Parathyroid adenoma (tissue), 2 donors: Measurements from ENCODE around the gene EN2.

ENCODE experiments used
- H2AFZ ChIP-seq: fragments of 300-600 bp; sonication (generic); one replicate; pipeline ENCODE4 v1.7.0; 2017; ENCODE audit warnings: antibody characterized with exemption, mild to moderate bottlenecking
- H3K27ac ChIP-seq: fragments of 300-600 bp; sonication (generic); one replicate; pipeline ENCODE4 v1.7.0; 2017
- H3K27me3 ChIP-seq: fragments of 300-600 bp; sonication (generic); one replicate; pipeline ENCODE4 v1.7.0; 2017; ENCODE audit warnings: low read length; ENCODE audit not compliant: control insufficient read depth, insufficient read depth
- H3K36me3 ChIP-seq: fragments of 300-600 bp; sonication (generic); one replicate; pipeline ENCODE4 v1.7.0; 2017; ENCODE audit warnings: low read length; ENCODE audit not compliant: control insufficient read depth, insufficient read depth
- H3K4me1 ChIP-seq: fragments of 300-600 bp; sonication (generic); one replicate; pipeline ENCODE4 v1.7.0; 2017; ENCODE audit warnings: control low read depth
- H3K4me2 ChIP-seq: fragments of 300-600 bp; sonication (generic); one replicate; pipeline ENCODE4 v1.7.0; 2017; ENCODE audit warnings: low read length
- H3K4me3 ChIP-seq: fragments of 300-600 bp; sonication (generic); one replicate; pipeline ENCODE4 v1.7.0; 2017; ENCODE audit warnings: low read depth, low read length
- H3K79me2 ChIP-seq: fragments of 300-600 bp; sonication (generic); one replicate; pipeline ENCODE4 v1.7.0; 2017; ENCODE audit warnings: control low read depth
- H3K9ac ChIP-seq: fragments of 300-600 bp; sonication (generic); one replicate; pipeline ENCODE4 v1.7.0; 2017; ENCODE audit warnings: mild to moderate bottlenecking
- H3K9me3 ChIP-seq: fragments of 300-600 bp; sonication (generic); one replicate; pipeline ENCODE4 v1.7.0; 2017; ENCODE audit warnings: low read length; ENCODE audit not compliant: control insufficient read depth
- TF ChIP-seq, protein P1 (sequence below): fragments of 300-600 bp; sonication (generic); IDR thresholded peaks from one replicate; pipeline ENCODE4 v1.7.0; 2017; ENCODE audit warnings: antibody characterized with exemption, mild to moderate bottlenecking
- donor health status: primary hyperparathyroidism.

The EN2 gene

DNA sequence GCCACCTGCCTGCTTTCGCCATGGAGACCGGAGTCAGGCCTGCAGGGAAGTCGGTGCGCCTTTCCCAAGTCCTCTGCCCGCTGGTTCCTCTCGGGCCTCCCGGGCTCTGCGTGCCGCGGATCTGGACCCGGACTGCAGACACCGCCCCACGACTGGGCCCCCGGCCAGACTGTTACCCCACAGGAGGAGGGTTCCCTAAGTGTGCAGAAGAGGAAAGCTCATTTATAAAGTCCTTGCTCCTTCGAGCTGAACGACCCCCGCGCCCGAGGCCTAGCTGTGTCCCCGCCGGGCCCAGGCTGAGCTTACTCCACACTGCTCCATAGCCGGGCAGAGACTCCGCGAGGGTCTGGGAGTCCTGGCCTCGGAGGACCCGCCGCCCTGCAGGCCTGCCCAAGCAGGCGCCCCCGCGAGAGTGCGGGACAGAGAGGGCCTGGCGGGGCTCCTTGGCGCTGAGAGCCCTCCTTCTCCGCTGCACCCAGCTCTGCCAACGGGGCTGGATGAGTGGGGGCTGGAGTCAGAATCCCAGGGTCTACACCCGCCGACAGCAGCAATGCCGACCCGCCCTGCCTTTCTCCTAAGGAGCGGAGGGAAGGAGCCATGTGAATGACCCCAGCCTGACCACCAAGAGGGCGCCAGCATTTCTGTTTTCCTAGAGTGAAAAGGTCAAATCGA is 8.3 kb downstream of the EN2 start:
- Histone ChIP-seq H3K27ac (no peak overlapping the region), H3K27me3 (peaks cover 40% of the 10 kb centered on the region), H3K79me2 (no peaks in the 10 kb centered on the region), H2AFZ (no peak overlapping the region), H3K4me2 (no peak overlapping the region), H3K9ac (no peak overlapping the region), H3K9me3 (no peaks in the 10 kb centered on the region), H3K36me3 (no peaks in the 10 kb centered on the region), H3K4me1 (no peaks in the 10 kb centered on the region), H3K4me3 (no peak overlapping the region)
- TF ChIP-seq, protein P1, sequence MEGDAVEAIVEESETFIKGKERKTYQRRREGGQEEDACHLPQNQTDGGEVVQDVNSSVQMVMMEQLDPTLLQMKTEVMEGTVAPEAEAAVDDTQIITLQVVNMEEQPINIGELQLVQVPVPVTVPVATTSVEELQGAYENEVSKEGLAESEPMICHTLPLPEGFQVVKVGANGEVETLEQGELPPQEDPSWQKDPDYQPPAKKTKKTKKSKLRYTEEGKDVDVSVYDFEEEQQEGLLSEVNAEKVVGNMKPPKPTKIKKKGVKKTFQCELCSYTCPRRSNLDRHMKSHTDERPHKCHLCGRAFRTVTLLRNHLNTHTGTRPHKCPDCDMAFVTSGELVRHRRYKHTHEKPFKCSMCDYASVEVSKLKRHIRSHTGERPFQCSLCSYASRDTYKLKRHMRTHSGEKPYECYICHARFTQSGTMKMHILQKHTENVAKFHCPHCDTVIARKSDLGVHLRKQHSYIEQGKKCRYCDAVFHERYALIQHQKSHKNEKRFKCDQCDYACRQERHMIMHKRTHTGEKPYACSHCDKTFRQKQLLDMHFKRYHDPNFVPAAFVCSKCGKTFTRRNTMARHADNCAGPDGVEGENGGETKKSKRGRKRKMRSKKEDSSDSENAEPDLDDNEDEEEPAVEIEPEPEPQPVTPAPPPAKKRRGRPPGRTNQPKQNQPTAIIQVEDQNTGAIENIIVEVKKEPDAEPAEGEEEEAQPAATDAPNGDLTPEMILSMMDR: no peak

DNA sequence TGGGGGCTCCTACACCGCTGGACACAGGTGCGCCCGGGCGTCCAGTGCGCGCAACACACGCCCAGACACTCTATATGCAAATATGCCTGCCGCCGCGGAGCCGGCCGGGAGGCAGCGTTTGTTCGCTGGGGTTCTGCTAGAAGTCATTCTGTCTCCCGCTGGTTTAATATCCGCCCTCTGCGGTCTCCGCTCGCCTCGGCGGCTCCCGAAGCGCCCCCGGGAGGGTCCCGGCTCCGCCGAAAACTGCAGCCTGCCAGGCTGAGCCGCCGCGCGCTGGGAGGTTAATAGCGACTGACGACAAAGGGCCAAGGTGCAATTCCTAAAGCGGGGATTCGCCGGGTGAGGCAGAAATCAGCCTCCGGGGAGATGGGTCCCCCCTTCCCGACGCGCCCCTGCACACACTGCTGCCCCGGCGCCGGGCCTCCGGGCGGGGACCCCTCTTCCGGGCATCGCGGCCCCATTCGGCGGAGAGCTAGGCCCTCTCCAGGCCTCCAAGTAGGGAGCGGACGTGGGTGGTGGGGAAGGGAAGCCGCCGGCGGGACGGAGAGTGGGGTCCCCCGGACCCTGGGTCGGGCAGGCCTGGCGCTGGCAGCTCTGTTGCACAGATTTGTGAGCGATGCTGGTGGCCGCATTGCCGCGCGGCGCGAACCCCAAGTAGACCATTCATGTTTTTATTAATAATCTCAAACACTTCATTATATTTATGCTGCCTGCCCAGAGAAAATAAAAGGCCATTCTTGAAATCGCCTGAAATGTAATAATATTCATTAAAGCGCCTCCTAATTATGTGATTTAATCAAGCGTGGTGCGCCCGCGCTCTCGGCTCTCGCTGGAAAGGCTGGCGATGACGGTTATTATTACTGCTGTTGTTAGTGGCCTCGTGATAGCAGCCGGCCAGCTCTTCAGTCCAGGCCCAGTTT is 9.1 kb downstream of the EN2 start:
- TF ChIP-seq, protein P1: no peak

DNA sequence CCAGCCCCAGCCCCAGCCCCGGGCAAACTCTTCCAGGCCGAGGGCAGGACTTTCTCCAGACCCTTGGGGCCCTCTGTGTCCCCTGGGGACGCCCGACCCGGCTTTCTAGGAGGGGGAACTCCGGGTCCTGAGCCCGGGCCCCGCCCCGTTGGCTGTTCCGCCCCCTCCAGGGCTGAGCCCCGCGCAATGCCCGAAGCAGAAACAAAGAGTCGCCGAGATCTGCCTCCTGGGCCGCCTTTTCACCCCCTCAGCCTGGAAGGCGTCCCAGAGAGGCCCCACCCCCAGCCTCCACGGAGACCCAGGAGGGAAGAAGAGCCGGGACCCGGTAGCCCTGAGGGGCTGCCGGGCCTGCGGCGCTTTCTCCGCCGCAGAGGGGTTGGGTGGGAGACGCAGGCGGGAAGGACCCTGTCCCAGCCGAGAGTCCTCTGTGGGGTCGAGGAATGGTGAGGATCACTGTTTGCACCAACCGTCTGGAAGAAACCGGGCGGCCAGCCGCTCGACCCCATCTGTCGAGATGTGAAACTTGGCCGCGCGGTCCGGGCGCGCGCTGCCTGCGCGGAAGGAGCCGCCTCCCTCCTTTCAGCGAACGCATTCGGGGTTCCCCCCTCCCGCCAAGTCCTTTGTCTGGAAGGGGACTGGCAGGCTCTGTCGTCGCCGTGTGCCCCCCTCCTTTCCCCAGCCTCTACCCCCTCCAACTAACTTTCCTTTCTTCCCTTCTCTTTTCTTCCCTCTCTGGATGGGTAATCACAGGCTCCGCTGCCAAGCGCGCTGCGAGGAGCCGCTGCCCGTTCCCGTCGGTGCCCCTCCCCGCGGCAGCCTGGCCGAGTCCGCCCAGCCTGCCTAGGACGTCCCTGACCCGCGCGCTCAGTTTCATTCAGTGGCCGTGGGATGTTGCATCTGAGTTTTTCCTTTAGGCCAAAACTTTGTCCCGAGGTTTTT is 10.2 kb downstream of the EN2 start:
- no peaks in the 10 kb centered on the region for H3K9me3 ChIP-seq
- no peak overlapping the region for H2AFZ ChIP-seq
- TF ChIP-seq, protein P1: no peak
- H3K79me2 ChIP-seq: no peaks in the 10 kb centered on the region
- no peaks in the 10 kb centered on the region for H3K36me3 ChIP-seq
- H3K4me1 ChIP-seq: no peaks in the 10 kb centered on the region
- H3K4me2 ChIP-seq: peak overlapping the region; percentile 42
- peaks cover 37% of the 10 kb centered on the region for H3K27me3 ChIP-seq
- H3K27ac ChIP-seq: no peak overlapping the region
- H3K9ac ChIP-seq: no peak overlapping the region
- no peak overlapping the region for H3K4me3 ChIP-seq

More for the DNA sequence above, 9.1 kb downstream of the EN2 start:
- no peaks in the 10 kb centered on the region for H3K36me3 ChIP-seq
- no peaks in the 10 kb centered on the region for H3K79me2 ChIP-seq
- no peaks in the 10 kb centered on the region for H3K9me3 ChIP-seq
- H3K4me1 ChIP-seq: no peaks in the 10 kb centered on the region
- peaks cover 41% of the 10 kb centered on the region for H3K27me3 ChIP-seq
- no peak overlapping the region for H3K4me3 ChIP-seq
- H3K4me2 ChIP-seq: no peak overlapping the region
- no peak overlapping the region for H3K9ac ChIP-seq
- H2AFZ ChIP-seq: no peak overlapping the region
- no peak overlapping the region for H3K27ac ChIP-seq

DNA sequence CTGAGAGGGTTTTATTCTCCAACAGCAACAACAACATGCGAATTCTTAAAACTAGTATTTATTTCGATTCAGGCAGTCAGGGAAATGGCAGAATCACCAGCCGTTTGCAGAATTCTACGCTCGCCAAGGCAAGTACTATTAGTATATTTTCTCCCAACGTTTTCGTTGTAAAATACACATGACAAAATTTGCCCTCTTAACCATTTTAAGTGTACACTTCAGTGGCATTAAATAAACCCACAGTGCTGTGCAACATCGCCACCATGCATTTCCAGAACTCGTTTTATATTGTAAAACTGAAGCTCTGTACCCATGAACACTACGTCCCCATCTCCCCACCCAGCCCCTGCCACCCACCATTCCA is 10.8 kb downstream of the EN2 start:
- TF ChIP-seq, protein P1: no peak
- no peak overlapping the region for H3K27ac ChIP-seq
- no peak overlapping the region for H3K9ac ChIP-seq
- H3K36me3 ChIP-seq: no peaks in the 10 kb centered on the region
- no peaks in the 10 kb centered on the region for H3K4me1 ChIP-seq
- no peak overlapping the region for H3K4me3 ChIP-seq
- H3K9me3 ChIP-seq: no peaks in the 10 kb centered on the region
- peaks cover 37% of the 10 kb centered on the region for H3K27me3 ChIP-seq
- H2AFZ ChIP-seq: no peak overlapping the region
- no peaks in the 10 kb centered on the region for H3K79me2 ChIP-seq
- H3K4me2 ChIP-seq: peak overlapping the region; percentile 42
